GM21381 (cell line): ENCODE data around the gene NOX5.

Experiments
- ATAC-seq: cut with Tn5 transposase; IDR thresholded peaks from one replicate; pipeline ENCODE4 v1.9.1; 2021; ENCODE audit warnings: mild to moderate bottlenecking, moderate library complexity; ENCODE audit not compliant: unreplicated experiment

Gene NOX5

DNA sequence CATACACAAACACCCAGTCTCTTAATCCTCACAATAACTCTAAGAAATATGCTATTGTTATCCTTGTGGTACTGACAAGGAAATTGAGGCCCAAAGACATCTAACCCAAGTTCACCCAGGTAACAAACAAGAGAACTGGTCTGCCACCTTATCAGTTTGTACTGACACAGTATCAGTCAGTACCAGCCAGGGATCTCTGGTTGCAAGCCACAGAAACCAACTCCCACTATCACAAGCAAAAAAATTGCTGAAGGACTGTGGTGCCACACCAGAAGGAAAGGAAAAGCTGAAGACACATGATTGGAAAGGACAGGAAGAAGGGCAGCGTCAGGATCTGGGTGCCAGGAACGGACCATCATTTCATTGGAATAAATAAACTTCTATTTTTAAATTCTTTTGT lies 82.1 kb downstream of the NOX5 start:
- no peak for ATAC-seq

DNA sequence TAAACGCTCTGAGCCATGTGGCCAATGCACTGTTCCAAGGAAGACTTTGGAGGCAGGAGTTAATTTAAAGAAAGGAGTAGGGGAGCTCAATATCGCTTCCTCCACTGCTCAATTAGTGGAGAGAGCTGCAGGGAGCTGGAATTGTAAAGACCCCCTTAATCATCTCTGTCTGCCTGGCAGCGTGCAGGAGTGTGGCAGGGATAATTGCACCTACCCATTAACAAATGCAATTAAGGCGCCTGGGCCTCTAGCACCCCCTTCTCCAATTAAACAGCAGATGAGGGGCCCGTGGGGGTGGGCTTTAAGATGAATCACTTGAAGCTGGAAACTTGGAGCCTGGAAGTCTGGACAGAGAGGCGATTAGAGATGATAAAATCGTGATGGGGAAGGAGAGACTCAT lies 84.3 kb downstream of the NOX5 start:
- ATAC-seq, result no peak

DNA sequence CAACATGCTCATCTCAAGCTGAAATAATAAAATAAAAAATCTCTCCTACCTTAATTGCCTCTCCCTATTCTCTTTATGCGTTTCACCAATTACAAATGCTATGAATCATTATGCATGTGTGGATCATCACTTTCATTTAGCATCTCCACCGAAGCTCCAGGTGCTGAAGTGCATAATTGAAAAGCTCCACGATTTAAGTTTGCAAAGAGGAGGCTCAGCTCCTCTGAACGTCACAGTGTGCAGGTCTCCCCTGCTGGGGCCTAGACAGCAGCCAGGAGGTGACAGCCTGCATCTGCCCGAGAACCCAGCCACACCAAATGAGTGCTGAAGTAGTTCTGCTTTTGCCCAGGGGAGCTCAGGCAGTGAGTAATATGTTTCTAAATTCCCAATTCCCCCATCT lies 85.4 kb downstream of the NOX5 start:
- ATAC-seq, result no peak

DNA sequence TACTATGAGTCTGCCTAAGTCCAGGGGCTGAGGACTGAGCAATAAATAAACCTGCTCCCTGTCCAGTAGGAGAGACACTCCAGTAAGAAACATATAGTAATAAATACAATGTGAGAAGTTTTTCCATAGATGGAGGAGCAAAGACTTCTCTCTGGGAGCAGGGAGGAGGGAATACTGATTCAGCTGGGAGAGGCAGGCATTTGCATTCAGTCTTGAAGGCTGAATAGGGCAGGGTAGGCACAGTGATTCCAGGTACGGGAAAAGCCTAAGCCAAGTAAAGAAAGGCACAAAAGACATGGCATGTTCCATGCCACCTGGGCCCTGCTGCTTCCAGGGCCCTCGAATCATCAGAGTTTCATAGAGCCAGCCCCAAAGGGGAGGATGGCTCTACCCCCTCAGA lies 86.3 kb downstream of the NOX5 start:
- ATAC-seq, result no peak

DNA sequence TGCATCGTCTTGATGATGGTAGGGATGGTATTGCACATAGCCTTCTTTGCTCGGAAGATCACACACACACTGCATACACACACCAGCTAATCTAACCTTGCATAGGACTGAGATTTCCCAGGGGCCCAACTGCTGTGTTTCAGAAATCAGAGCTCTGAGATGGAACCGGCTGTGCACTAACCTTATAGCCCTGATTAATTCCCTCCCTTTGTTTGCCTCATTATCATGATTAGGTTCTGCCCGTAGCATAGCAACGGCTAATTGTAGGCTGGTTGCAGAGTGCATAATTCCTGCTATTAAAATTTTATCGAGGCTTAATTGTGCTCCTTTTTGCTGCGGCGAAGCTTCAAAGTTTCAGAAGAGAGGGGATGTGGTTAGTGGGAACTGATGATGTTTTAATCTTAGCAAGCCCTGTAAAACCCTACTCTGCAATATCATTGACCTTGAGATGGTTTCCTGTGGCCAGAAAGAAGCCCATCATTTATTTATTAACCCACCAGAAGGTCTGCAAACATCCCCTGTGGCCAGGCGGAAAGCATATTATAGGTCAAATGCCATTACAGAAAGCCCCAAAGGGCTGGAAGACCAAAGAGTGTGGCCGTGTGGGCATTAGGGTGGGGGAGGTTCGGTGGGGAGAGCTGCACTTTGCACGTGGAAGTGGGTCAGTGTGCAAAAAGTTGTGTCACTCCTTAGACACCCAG lies 89.7 kb downstream of the NOX5 start:
- peak; percentile 67 for ATAC-seq

DNA sequence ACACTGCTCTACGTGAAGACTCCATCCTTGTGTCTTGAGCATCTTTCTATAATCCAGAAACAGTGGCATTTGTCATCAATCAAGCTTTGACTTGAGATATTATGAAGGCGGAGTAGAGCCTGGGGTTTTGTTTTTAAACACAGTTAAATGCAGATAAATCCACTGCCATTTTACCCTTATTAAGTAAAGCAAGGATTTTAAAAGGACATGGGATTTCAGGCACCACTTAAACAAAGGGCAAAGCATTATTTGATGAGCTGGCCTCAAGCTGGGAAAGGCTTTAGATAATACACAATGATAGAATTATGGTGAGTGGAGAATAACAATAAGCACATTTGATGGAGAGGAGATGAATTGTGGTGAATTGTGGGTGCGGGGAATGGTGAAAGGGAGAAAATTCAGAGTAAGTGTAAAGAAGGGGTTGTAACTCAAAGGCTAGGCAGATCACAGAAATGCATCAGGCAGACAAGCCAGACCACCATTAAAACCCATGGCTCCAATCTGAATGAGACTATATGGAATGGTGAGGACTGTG lies 91.0 kb downstream of the NOX5 start:
- no peak for ATAC-seq

DNA sequence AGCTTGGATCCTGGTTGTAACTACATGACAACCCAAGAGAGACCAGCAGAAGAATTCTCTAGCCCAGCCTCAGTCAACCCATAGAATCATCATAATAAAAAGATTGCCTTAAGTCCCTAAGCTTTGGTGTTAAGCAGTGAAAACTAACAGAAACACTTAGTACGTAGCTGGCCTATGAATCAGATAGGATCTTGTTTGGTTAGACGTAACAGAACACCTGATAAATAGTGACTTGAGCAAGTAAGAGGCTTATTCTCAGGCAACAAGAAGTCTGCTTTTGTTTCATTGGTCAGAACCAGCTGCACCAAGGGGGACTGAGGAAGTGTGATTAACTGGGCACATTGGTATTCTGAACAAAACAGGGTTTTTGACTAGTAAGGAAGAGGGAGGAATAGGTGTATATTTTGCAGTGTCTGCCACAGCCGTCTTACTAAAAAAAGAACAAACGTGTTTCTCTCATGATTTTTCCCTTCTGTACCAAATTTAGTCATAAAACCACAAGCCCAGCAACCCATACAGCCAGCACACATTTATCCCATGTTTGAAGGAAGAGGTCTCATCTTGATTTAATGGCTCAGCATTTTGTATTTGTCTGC lies 92.6 kb downstream of the NOX5 start:
- no peak for ATAC-seq
